HL-60/S4 treated with retinoic acid at 250 ng/mL for 4 days and 3 days (cell line): ENCODE measurements around the gene RAMACL.
"Not testable (repeated sequence)": the region's sequence is repeated elsewhere in the genome, so short reads cannot be mapped to it uniquely, and the experiment has no call there.

ENCODE experiments used
- in situ Hi-C: fragments of 300-500 bp; cut with MboI; formaldehyde crosslinking; loops from 2 replicates; pipeline ENCODE4 v1.7.0; 2022; ENCODE audit warnings: low sequenced_read_pairs

Gene RAMACL

GRCh38 chr6:166558156-166559005, 28.1 kb downstream of the RAMACL start:
- in situ Hi-C loops = no loop called here

DNA sequence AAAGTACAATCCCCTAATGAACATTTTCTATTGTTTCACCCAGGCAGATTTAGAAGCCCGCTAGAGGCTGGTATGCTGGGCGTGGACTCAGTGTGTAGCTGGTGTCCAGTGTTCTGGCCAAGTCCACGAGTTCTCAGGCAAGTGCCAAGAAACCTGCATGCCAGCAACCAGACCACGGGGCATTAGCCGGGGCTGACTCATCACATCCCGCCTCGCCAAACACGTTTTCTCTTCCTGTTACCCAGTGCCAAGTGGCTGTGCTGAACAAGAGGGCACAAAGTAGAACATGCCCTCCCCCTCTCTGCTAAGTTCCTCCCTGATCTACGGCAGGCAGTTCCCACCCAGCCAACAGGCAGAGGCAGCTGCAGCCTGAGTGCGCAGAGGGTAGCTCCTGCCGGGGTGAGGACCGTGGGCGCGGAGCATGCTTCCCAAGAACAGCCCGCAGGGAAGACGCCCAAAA, 29.6 kb downstream of the RAMACL start:
- in situ Hi-C loops = no loop called here

- in situ Hi-C loops = no loop called here
Observed at GRCh38 chr6:166556336-166556735, 30.1 kb downstream of the RAMACL start.

- in situ Hi-C loops = no loop called here
Observed at GRCh38 chr6:166555086-166555485, 31.4 kb downstream of the RAMACL start.

GRCh38 chr6:166554316-166554715, 32.2 kb downstream of the RAMACL start:
- in situ Hi-C loops = no loop called here

DNA sequence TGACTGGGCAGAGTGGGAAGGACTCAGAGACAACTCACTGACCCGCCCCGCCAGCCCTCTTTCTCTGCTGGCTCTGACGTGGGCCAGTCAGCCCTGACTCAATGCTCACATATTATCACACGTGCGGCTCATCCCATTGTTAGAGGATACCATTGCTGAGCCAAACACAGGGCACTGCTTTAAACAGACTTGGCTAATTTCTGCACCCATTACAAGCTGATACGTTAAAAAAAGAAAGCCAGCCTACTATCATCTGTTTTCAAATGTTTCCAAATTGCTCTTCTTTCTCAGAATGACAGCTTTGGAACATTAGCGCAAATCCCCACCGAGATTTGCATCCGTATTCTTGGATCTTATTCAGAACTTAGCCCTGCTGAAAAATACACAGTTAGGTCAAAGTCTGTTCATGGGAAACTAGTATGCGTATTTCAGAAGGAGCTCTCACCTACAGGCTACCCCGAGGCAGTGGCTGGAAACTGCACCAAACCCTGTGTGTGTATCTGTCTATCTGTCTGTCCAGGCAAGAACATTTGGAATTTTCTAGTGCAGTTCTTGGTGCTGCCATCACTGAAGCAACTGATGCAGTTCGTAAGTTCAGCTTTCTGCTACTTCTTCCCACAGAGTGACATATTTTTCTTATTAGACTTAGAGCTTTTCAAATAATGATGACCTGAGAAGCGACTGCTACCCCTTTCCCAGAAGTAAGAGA, 32.8 kb downstream of the RAMACL start:
- in situ Hi-C loops = no loop called here

GRCh38 chr6:166552600-166552999, 33.9 kb downstream of the RAMACL start:
- in situ Hi-C loops = no loop called here

DNA sequence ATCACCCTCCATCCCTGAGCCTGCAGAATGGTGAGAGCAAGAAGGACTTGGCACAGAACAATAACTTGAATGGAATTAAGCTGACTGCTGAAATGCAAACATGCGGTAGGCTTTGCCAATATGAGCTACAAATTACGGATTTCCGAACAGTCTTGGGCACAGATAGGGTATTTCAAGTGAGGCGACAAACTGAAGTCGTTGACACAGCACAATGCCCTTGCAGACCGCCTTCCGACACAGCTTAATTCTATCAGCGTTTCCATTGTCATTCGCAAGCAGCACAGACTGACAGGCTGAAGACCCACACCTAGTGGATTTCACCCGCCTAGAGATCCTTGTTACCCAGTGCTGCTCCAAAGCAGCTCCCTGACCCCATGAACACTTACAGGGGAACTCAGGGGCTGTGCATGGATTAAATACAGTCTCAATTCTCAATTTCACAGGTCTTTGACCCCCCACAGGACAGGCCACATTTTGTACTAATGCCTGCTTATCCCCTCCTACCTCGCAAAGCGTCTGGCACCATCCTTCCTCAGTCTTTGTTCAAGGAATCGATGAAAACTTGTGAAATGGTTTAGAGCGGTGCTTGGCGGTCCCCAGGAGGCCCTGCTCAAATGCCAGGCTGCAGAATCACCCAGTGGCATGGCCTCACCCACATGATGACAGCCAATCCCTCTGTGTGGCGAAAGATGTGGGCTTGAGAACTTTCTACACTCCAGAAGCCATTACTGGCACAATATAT, 34.6 kb downstream of the RAMACL start:
- in situ Hi-C loops = no loop called here

- in situ Hi-C loops = no loop called here
Observed at GRCh38 chr6:166546653-166547052, 39.8 kb downstream of the RAMACL start.

- in situ Hi-C loops = no loop called here
Observed at GRCh38 chr6:166545156-166546034, 41.1 kb downstream of the RAMACL start.

GRCh38 chr6:166544296-166544605, 42.2 kb downstream of the RAMACL start:
- in situ Hi-C loops = no loop called here

DNA sequence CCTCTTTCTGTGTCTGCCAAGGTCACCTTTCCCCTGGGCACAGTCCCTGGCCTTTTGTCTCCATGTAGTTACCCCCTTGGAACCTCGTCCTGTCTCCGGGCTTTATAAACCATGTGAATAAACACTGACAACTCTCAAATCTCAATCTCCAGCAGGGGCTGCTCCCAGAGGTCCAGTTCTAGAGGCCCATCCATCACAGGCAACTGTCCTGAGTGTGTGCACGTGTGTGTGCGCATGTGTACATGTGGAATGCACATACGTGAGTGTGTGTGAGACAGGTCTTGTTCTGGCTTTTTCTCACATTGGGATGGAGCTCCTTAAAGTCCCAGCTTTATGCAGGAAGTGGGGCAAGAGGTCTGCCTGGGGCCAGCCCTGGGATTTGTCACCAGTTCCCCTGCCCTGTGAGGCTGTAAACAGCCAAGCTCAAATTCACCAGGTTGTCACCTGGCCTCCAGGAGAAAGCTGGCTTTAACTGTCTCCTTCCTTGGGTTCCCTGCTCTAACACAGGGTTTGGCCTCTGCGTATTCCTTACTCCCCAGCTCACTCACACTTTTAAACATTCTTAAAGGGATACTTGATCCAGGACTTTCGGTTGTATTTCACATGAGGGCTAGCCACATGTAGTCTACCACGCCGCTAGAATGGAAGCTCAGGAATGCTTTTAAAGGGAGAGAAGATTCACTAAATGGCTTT, 42.7 kb downstream of the RAMACL start:
- in situ Hi-C loops = no loop called here

GRCh38 chr6:166542580-166542912, 43.9 kb downstream of the RAMACL start:
- in situ Hi-C loops = no loop called here

DNA sequence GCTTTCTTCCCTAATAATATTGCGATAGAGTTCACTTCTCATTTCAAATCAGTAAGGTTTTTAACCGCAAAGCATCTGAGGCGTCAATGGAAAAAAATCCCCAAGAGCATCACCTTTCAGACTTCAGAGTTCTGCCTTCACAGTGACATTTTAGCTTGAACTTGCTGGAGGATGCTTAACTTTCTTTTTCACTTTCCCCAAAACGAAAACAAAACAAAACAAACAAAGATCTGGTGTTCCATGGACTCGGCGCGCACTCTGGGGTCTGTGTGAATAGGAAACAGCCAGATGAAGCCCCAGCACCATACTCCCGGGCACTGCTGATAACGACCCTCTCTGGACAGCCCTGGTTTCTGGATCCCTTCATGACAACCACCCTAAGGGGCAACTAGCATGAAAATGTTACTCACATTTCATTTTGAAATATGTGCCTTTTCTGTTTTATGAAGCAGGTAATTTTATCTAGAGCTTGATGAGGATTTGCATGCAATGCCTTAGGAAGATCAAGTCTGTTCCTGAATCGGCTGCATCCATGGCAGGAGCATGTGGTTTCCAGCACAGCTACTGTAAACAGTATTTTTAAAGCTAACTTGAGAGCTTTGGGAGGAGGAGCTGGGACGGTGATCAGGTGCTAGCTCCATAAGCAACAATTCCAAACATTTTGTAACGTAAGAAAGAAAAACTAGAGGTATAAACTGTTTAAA, 44.5 kb downstream of the RAMACL start:
- in situ Hi-C loops = no loop called here

- in situ Hi-C loops = no loop called here
Observed at GRCh38 chr6:166541366-166541765, 45.1 kb downstream of the RAMACL start.

DNA sequence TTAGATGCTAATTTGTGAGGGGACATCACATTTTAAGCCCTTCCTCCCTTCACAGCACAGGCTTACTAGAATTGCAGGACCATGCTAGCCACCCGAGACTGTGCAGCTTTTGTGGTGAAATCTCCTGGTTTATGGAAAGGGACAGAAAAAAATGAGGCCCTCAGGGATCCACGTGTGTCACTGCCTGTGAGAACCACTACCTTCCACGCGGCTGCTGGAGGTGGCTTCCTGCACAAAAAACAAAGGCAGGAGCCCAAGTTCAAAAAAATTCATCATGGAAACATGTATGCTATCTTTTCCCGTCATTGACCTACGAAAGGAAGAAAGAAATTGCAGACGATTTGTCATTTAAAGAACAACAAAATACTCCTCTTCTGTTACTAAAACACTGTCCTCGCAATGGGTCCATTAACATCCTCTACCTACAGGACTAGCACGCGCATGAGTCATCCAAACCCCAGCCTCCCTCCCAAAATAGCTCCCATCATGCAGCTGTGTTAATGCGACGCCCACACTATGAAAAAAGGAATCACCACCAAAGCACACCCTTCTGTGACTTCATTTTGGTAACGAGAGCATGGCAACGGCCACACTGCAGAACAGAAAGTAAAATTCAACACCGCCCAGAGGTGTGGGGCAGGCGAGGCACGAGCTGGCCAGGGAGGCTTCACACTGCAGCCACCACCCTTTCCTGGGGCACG, 45.7 kb downstream of the RAMACL start:
- in situ Hi-C loops = no loop called here

- in situ Hi-C loops = no loop called here
Observed at GRCh38 chr6:166539543-166539942, 46.9 kb downstream of the RAMACL start.

DNA sequence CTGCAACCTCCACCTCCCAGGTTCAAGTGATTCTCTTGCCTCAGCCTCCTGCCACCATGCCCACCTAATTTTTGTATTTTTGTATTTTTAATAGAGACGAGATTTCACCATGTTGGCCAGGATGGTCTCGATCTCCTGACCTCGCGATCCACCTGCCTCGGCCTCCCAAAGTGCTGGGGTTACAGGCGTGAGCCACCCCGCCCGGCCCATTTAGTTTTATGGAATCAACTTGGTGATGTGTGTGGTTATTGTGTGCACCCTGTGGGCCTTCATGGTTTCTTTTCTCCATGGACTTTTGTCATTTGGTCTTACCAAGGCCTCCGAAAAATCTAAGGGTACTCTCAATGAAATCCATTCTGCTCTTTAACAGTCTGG, 47.5 kb downstream of the RAMACL start:
- in situ Hi-C loops = not testable (repeated sequence)
